Panc1 (cell line): ENCODE data around the gene TIMM44.

ENCODE experiments used
- CTCF ChIP-seq: fragments of 450-650 bp; IDR thresholded peaks from 2 replicates; pipeline ENCODE4 v1.5.1; 2017; ENCODE audit warnings: mild to moderate bottlenecking
- POLR2AphosphoS5 ChIP-seq: IDR thresholded peaks from 2 replicates; pipeline ENCODE4 v1.6.1; 2012; ENCODE audit warnings: mild to moderate bottlenecking, low read depth, low read length, moderate library complexity
- SIN3A ChIP-seq: IDR thresholded peaks from 2 replicates; pipeline ENCODE4 v1.6.1; 2012; ENCODE audit warnings: low read depth, mild to moderate bottlenecking, low read length, moderate library complexity, borderline replicate concordance; ENCODE audit not compliant: insufficient read depth

GRCh38 chr19:7980168-7980567 lies 36.7 kb upstream of the TIMM44 start:
- TF ChIP-seq POLR2AphosphoS5 (no peak), CTCF (no peak), SIN3A (no peak)
